ENCODE measurements around the gene PDSS2.

GRCh38 chr6:107448776-107449175 is 10.6 kb downstream of the PDSS2 start:
- TF ChIP-seq CTCF (IDR thresholded peaks at IDR 0.05; ENCODE audit: low read depth, low read length, poor library complexity, severe bottlenecking): no peak
- no peak for TF ChIP-seq EZH2phosphoT487 (IDR thresholded peaks at IDR 0.05; ENCODE audit: borderline replicate concordance, low read length)

All from DOHH2 (cell line).